ENCODE measurements around the gene EPHA5.

GRCh38 chr4:65646136-65646535 lies 24.2 kb downstream of the EPHA5 start:
- no peak for TF ChIP-seq MAX (CRISPR knock-in tag; IDR thresholded peaks at IDR 0.05)
- TF ChIP-seq CTCF (IDR thresholded peaks at IDR 0.05), result no peak
- no peak for TF ChIP-seq ZBTB43 (CRISPR knock-in tag; IDR thresholded peaks at IDR 0.05)
- no peak for TF ChIP-seq FOXK1 (CRISPR knock-in tag; IDR thresholded peaks at IDR 0.05)
- TF ChIP-seq ZNF281 (CRISPR knock-in tag; IDR thresholded peaks at IDR 0.05), result no peak
- TF ChIP-seq IRF2 (CRISPR knock-in tag; IDR thresholded peaks at IDR 0.05; ENCODE audit: borderline replicate concordance, low read depth), result no peak
- TF ChIP-seq ZNF219 (CRISPR knock-in tag; IDR thresholded peaks at IDR 0.05; ENCODE audit: borderline replicate concordance), result no peak
- no peak for TF ChIP-seq JAZF1 (CRISPR knock-in tag; IDR thresholded peaks at IDR 0.05)
- TF ChIP-seq ZNF512 (CRISPR knock-in tag; IDR thresholded peaks at IDR 0.05; ENCODE audit: borderline replicate concordance), result no peak
- TF ChIP-seq E2F5 (CRISPR knock-in tag; IDR thresholded peaks at IDR 0.05), result no peak
- TF ChIP-seq ZNF121 (CRISPR knock-in tag; IDR thresholded peaks at IDR 0.05), result no peak
- no peak for TF ChIP-seq ATF6 (CRISPR knock-in tag; IDR thresholded peaks at IDR 0.05)
- TF ChIP-seq TP53 (CRISPR knock-in tag; IDR thresholded peaks at IDR 0.05), result no peak
- TF ChIP-seq HMGXB4 (CRISPR knock-in tag; IDR thresholded peaks at IDR 0.05), result no peak

All from WTC11 (cell line).